A204.1 (cell line): ENCODE data around the gene LARGE2.

Experiments used
- FAIRE-seq: peaks from 2 replicates; lab custom pipeline; 2012; peaks lifted over from hg19 to GRCh38; lab: Jason Lieb, UNC

The LARGE2 gene

GRCh38 chr11:45930951-45931570, 8.6 kb downstream of the LARGE2 start:
- FAIRE-seq = no peak

GRCh38 chr11:45931739-45932138, 9.3 kb downstream of the LARGE2 start:
- no peak for FAIRE-seq

- no peak for FAIRE-seq
These were observed 9.8 kb downstream of the LARGE2 start for GRCh38 chr11:45932217-45932616.

- FAIRE-seq = no peak
These were observed 10.8 kb downstream of the LARGE2 start for GRCh38 chr11:45933131-45933831.

GRCh38 chr11:45933846-45934579, 11.6 kb downstream of the LARGE2 start:
- FAIRE-seq = no peak

- no peak for FAIRE-seq
These were observed 12.3 kb downstream of the LARGE2 start for GRCh38 chr11:45934580-45935318.

- no peak for FAIRE-seq
These were observed 13.1 kb downstream of the LARGE2 start for GRCh38 chr11:45935349-45936064.

- no peak for FAIRE-seq
These were observed 14.1 kb downstream of the LARGE2 start for GRCh38 chr11:45936511-45937054.

GRCh38 chr11:45937916-45938315, 15.5 kb downstream of the LARGE2 start:
- no peak for FAIRE-seq

GRCh38 chr11:45939836-45940235, 17.4 kb downstream of the LARGE2 start:
- FAIRE-seq = no peak

- FAIRE-seq = no peak
These were observed 18.8 kb downstream of the LARGE2 start for GRCh38 chr11:45941285-45941684.

GRCh38 chr11:45942381-45942780, 19.9 kb downstream of the LARGE2 start:
- FAIRE-seq = no peak

- no peak for FAIRE-seq
These were observed 23.0 kb downstream of the LARGE2 start for GRCh38 chr11:45945397-45945999.

- no peak for FAIRE-seq
These were observed 25.4 kb downstream of the LARGE2 start for GRCh38 chr11:45947885-45948284.

- no peak for FAIRE-seq
These were observed 25.9 kb downstream of the LARGE2 start for GRCh38 chr11:45948356-45948755.

GRCh38 chr11:45949992-45950407, 27.5 kb downstream of the LARGE2 start:
- no peak for FAIRE-seq

GRCh38 chr11:45959851-45960250, 37.4 kb downstream of the LARGE2 start:
- FAIRE-seq = no peak

- FAIRE-seq = no peak
These were observed 38.1 kb downstream of the LARGE2 start for GRCh38 chr11:45960387-45961095.

GRCh38 chr11:45961751-45962240, 39.3 kb downstream of the LARGE2 start:
- FAIRE-seq = no peak

- FAIRE-seq = peak; percentile 92
These were observed 42.5 kb downstream of the LARGE2 start for GRCh38 chr11:45964911-45965389.
